CD4-positive, alpha-beta T cell treated with Interleukin-4 for 1 hour (primary cell): ENCODE measurements around the gene ARL14EP.

Source experiments
- DNase-seq, 2 donors: peaks; one replicate each; pipeline ENCODE4 v3.0.0-alpha.2; 2020 to 2022

ARL14EP gene

DNA sequence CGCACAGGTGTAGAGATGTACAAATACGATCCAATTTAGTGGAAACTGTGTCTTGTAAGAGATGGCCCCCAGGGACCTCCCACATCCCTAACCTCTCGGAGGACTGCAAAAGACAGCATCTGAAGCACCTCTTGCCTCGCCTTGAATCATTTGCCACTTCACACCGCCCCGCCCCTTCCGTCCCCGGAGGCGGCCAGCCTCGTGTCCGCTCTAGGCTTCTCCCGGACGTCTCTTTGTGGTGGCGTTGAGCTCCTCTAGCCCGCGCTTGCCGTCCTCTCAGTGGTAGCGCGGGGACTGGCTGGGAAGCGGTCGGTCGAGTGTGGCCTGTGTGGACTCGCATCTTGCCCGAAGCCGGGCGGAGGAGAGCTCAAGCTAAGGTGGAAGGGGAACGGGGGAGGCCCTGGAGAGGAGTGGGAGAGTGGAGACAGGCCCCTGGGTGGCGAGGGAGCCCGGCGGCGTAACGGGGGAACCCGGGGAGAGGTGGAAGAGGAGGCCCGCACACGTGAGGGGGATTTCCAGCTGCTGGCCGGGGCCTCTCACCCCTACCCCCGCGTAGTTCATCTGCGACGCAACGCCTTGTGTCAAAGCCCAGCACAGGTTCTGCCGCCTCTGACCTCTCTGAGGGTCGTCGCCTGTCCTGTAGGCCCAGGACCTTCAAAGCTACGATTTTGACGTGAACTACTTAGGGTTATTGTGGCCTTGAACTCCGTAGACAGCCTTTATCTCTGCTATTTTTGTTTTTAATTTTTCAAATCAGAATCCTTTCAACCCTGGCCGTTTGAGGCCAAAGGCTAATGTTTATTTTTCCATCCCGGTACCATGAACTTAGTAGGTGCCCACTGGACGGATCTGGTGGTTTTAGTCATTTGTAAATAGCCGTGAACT, at the start of gene ARL14EP:
Gene ARL14EP (plus strand): TSS at position 279 of the 885 bp plus-strand sequence. CDS start 7,845 bp downstream, outside the sequence.
- peak; percentile 90 to 93 for DNase-seq

GRCh38 chr11:30277176-30277575, 45.7 kb upstream of the ARL14EP start:
- no peak for DNase-seq

DNA sequence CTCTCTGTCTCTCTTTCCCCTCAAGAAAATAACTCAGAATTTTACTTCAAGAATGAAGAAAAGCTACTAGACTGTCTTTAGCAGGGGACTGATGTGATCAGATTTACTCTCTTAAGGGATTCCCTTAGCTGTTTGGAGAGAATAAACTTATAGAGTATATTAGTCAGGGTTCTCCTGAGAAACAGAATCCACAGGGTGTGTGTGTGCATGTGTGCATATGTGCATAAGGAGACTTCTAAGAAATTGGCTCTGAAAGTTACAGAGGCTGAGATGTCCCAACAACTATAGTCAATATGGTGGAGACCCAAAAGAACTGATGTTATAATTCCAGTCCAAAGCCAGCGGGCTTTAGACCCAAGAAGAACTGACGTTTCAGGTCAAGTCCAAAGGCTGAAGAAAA, 43.1 kb upstream of the ARL14EP start:
- DNase-seq: no peak

GRCh38 chr11:30281476-30282288, 41.2 kb upstream of the ARL14EP start:
- DNase-seq: no peak

DNA sequence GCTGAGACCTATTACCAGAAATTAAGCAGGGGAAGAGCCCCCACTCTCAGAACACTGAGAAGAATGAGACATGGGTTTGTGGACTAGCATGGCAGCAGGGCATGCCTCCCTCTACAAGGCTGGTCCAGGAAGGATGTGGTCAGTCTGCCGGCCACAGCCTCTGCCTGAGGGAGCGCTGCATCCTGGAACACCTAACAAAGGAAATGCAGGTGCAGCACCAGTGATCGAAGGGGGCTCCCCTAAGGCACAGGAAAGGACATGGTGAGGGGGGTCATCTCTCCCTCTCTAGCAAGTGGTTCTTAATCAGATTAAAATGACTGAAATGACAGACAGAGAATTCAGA, 40.6 kb upstream of the ARL14EP start:
- peak in 1 of 2 donors; percentile 27 for DNase-seq

- DNase-seq: no peak
These were observed 38.1 kb upstream of the ARL14EP start for GRCh38 chr11:30284836-30285235.

DNA sequence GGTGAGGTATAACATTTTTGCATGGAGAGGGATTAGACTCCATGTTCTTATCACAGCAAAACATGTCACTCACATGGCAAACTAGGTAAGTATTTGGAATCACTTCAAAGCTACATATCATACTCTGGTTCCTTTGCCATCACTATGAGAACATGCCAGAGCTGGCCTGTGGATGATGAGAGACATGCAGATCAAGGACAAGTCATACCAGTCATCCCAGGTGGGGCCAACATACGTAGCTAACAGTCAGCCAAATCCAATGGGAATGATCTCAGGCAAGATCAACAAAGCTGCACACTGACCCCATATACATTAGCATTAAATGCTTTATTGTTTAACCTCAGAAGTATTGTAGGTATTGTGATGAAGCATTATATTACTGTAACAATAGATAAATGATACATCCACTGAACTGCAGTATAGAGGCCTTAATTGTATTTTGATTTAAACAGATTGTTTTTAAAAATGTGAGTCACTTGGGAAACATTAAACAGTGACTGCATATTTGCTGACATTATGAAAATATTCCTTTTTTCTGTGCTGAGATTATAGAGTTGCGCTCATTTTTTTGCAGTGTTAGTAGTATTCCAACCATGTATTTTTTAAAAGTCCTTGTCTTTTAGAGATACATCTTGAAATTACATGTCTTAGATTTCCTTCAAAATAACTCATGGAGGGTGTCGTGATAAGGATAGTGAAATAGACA, 37.3 kb upstream of the ARL14EP start:
- DNase-seq: no peak

- no peak for DNase-seq
These were observed 31.6 kb upstream of the ARL14EP start for GRCh38 chr11:30291331-30291730.

DNA sequence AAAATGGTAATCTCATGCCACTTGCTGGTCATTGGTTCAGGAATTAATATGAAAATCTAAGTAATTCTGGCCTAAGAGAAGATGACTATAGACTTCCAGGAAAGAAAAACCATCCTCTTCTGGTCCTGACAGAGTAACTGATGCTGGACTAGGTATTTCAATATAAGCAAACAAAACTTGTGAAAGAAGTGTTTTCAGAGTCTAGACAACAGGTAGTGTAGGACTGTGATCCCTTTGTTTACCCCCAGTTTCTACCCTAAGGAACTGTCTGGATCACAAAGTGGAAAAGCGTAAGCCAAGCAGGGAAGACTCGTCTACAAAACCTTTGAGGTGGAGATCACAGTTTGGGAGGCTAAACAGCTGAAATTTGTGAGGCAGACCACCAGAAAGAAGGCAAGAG, 30.4 kb upstream of the ARL14EP start:
- DNase-seq: no peak

DNA sequence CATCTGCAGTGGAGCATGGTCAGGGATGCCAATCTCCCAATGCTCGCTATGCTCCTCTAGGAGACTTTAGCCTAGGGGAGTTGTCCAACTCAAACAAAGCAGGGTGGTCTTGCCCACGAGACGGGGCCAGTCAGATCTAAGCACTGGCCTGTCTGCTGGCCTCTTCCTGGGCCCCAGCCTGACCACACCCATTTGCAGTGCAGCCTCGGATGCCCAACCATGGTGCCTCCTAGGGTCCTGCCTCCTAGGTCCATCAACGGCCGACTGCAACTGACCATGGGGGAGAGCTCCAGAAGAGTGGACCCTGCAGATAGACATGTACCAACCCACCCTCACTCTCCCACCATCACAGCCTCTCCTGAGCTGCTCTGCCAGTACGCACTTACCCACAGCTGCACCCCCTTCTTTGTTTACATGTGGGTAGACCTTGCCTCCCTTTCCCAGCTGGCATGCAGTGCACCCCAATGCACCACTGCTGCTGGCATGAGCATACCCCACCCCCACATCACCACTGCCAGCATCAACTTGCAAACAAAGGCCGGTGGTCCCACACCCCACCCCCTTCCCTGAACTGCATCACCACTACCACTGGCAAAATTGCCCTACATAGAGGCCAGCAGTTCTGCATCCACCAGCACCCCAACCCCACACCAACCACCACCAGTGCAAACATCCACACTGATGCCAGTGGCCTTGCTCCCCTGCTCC, 27.6 kb upstream of the ARL14EP start:
- no peak for DNase-seq

GRCh38 chr11:30304620-30305019, 18.3 kb upstream of the ARL14EP start:
- DNase-seq: no peak

- DNase-seq: no peak
These were observed 12.3 kb upstream of the ARL14EP start for GRCh38 chr11:30310623-30311022.

DNA sequence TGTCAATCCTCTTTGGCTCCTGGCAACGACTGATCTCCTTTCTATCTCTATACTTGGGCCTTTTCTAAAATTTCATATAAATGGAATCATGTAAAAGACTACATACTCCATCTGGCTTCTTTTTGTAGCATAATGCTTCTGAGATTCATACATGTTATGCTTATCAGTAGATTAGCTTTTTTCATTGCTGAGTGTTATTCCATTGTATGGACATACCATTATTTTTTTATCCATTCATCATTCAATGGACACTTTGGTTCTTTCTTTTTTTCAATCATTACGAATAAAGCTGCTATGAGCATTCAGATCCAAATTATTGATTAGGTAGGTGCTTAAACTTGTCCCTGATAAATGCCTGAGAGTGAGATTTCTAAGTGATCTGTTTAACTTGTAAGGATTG, 11.7 kb upstream of the ARL14EP start:
- DNase-seq: no peak

- DNase-seq: no peak
These were observed 10.7 kb upstream of the ARL14EP start for GRCh38 chr11:30312243-30312642.

DNA sequence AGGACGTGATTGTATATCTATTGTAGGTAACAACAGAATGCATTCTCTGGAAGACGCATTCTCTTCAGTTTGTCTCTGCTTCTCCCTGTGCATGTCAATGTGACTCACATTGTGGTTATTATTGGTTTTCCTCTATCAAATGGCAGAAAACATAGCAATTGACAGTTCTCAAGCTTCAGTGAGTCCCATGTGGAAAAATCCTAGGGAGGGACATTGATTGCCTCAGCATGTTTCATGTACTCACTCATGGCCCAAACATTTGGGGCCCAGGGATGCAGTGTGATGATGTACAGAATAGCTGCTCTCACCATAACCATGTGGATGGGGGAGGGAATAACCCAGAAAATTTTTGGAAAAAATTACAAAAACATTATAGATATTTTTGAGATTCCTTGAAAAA, 9.3 kb upstream of the ARL14EP start:
- no peak for DNase-seq

DNA sequence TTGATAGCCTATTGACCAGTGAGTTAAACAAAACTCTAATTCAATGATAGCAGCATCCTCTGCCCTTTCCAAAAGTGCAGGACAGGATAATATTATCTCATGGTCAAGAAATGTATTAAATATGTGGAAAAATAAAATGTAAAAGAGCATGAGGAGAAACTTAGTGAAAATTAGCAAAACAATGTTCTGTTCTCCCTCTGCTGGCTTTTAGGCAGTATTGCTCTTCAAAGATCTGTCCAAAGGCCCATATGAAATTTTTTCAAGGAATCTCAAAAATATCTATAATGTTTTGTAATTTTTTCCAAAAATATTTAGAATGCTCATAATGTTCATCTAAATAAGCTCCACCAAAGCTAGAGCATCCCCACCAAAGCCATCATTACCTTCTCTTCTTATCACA, 8.3 kb upstream of the ARL14EP start:
- no peak for DNase-seq

- no peak for DNase-seq
These were observed 6.7 kb upstream of the ARL14EP start for GRCh38 chr11:30316237-30316636.

GRCh38 chr11:30317030-30317429, 5.9 kb upstream of the ARL14EP start:
- DNase-seq: no peak

- no peak for DNase-seq
These were observed 1.6 kb upstream of the ARL14EP start for GRCh38 chr11:30321321-30321720.

- DNase-seq: no peak
These were observed 713 bp upstream of the ARL14EP start for GRCh38 chr11:30322191-30322590.

GRCh38 chr11:30326114-30326778, 3.3 kb downstream of the ARL14EP start:
- peak in 1 of 2 donors; percentile 21 for DNase-seq

DNA sequence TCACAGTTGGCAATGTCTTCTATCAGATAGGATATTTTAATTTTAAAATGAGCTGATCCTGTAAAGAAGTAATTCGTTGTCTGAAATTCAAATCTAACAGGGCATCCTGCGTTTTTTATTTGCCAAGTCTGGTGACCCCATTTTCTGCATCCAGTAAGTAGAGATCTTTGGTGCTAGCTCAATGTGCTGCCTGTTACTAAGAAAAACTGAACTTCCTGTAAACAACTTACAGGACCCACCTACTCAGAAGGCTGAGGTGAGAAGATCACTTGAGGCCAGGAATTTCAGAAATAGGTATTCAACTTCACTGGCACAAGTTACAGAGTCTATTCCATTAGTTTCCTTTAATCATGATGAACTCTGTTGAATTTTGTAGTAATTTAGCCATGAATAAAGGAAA, 4.0 kb downstream of the ARL14EP start:
- DNase-seq: peak in 1 of 2 donors; percentile 47
